ENCODE results near the gene ALOX5.

ALOX5 gene

DNA sequence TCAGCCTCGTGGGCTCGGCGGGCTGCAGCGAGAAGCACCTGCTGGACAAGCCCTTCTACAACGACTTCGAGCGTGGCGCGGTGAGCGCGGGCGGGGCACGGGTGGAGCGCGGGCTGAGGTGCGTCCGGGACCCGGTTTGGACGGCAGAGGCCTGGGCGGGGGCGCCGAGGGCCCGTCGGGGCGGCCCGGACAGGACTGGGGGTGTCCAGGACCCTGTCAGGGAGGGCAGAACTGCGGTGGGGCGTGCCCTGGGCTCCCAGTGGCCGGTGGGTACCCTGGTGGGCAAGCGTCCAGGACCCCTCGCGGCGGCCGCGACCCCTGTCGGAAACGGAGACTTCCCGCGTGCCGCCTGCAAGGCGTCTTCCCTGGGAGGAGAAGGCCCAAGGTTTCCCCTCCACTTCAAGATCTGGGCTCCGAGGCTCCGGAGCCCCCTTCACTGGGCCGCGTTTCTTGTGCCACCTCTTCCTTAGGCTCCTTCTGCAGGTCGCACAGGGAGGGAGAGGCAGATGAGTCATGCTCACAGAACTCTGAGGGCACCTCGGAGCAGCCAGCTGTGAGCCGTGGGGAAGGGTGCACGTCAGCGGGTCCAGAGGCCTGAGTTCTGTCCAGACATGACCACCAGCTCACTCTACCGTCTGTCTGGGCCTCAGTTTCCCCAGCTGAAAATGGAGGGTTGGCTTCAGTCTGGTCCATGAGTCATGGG lies 485 bp downstream of the ALOX5 start:
- peak overlapping the region; percentile 30 for H3K4me3 ChIP-seq (ENCODE audit: insufficient read depth, low read depth, low read length)
- no peaks in the 10 kb centered on the region for H3K36me3 ChIP-seq (ENCODE audit: control insufficient read depth, insufficient read depth, low read length)
- peaks cover 2% of the 10 kb centered on the region for H3K4me1 ChIP-seq (ENCODE audit: control insufficient read depth, insufficient read depth, low read length)
- no peaks in the 10 kb centered on the region for H3K9me3 ChIP-seq (ENCODE audit: control insufficient read depth, low read length)
- H3K27ac ChIP-seq (ENCODE audit: insufficient read depth, low read depth, low read length, poor library complexity, severe bottlenecking), result no peak overlapping the region
- H3K27me3 ChIP-seq (ENCODE audit: control insufficient read depth, insufficient read depth, low read length, poor library complexity, severe bottlenecking), result peaks cover 75% of the 10 kb centered on the region
- 17 to 19% methylated on average over 51 of the region's 51 CpGs for WGBS, 2 experiments

DNA sequence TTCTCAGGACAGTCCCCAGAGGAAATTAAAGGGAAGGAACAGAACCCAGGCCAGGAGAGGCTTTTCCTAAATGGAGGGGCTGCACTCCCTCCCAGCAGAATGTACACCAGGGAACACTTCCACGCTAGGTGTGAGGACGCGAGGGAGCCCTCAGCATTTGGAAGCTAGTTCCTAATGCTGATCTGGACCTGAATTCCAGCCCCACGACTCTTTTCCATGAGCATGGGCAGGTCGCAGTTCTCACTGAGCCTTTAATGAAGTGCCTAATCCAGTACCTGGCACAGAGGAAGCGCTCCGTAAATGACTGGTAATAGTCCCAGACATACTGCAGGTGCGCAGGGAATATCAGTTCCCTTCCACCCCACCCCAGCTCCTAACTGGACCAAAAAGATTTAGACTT lies 1.1 kb downstream of the ALOX5 start:
- Histone ChIP-seq H3K27me3 (ENCODE audit: control insufficient read depth, insufficient read depth, low read length, poor library complexity, severe bottlenecking) (peaks cover 71% of the 10 kb centered on the region), H3K27ac (ENCODE audit: insufficient read depth, low read depth, low read length, poor library complexity, severe bottlenecking) (no peak overlapping the region), H3K4me3 (ENCODE audit: insufficient read depth, low read depth, low read length) (no peak overlapping the region), H3K9me3 (ENCODE audit: control insufficient read depth, low read length) (no peaks in the 10 kb centered on the region), H3K4me1 (ENCODE audit: control insufficient read depth, insufficient read depth, low read length) (peaks cover 2% of the 10 kb centered on the region), H3K36me3 (ENCODE audit: control insufficient read depth, insufficient read depth, low read length) (no peaks in the 10 kb centered on the region)
- 85 to 88% methylated on average over 8 of the region's 8 CpGs for WGBS, 2 experiments

DNA sequence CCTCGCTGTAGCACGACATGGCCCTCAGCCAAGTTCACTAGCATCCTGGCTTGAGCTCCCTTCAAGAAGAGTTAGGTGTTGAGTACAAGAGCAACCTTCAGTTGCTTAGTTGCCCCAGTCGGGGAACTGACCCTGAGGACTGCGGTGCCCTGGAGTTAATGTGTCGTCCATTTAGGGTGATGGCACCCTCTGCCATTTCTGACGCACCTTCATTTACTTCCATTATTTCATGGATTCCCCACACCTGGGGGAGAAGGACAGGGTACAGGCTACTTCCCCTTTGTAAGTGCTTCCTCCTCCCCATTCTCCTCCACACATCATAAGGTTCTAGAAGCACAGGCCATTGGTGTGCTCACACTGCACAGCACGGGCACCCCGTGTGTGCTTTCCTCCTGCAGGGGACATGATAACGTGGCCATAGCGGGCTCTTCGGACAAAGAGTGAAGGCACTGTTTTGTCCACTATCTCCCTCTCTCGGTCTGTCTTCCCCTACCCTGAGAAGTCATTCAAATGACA lies 1.8 kb downstream of the ALOX5 start:
- H3K27me3 ChIP-seq (ENCODE audit: control insufficient read depth, insufficient read depth, low read length, poor library complexity, severe bottlenecking), result peaks cover 64% of the 10 kb centered on the region
- no peak overlapping the region for H3K4me3 ChIP-seq (ENCODE audit: insufficient read depth, low read depth, low read length)
- H3K27ac ChIP-seq (ENCODE audit: insufficient read depth, low read depth, low read length, poor library complexity, severe bottlenecking), result no peak overlapping the region
- H3K9me3 ChIP-seq (ENCODE audit: control insufficient read depth, low read length), result no peaks in the 10 kb centered on the region
- H3K36me3 ChIP-seq (ENCODE audit: control insufficient read depth, insufficient read depth, low read length), result no peaks in the 10 kb centered on the region
- peaks cover 2% of the 10 kb centered on the region for H3K4me1 ChIP-seq (ENCODE audit: control insufficient read depth, insufficient read depth, low read length)
- 84 to 89% methylated on average over 12 of the region's 12 CpGs for WGBS, 2 experiments

DNA sequence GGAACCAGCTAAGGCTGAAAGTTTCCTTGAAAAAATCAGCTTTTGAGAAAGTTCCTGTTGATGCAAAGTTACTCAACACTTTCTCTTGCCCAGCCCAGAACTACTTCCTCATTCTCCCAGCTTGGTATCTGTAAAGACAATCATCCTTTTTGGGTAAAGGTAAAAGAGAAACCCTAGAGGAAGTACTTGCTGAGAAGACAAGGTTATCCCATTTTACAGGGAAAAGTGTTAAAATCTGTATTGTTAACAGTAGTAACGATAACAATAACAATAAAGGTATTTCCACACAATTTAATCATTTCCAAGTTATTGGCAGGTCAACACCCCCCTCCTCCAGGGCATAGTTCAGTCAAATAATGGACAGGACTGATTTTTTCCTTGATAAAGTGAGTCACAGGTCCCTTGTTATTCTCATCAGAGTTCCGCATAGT lies 2.4 kb downstream of the ALOX5 start:
- peaks cover 58% of the 10 kb centered on the region for H3K27me3 ChIP-seq (ENCODE audit: control insufficient read depth, insufficient read depth, low read length, poor library complexity, severe bottlenecking)
- H3K36me3 ChIP-seq (ENCODE audit: control insufficient read depth, insufficient read depth, low read length), result no peaks in the 10 kb centered on the region
- H3K4me3 ChIP-seq (ENCODE audit: insufficient read depth, low read depth, low read length), result no peak overlapping the region
- H3K27ac ChIP-seq (ENCODE audit: insufficient read depth, low read depth, low read length, poor library complexity, severe bottlenecking), result no peak overlapping the region
- H3K9me3 ChIP-seq (ENCODE audit: control insufficient read depth, low read length), result no peaks in the 10 kb centered on the region
- WGBS, 2 experiments, result 93 to 94% methylated on average over 1 to 2 of the region's 2 CpGs
- H3K4me1 ChIP-seq (ENCODE audit: control insufficient read depth, insufficient read depth, low read length), result peaks cover 2% of the 10 kb centered on the region

DNA sequence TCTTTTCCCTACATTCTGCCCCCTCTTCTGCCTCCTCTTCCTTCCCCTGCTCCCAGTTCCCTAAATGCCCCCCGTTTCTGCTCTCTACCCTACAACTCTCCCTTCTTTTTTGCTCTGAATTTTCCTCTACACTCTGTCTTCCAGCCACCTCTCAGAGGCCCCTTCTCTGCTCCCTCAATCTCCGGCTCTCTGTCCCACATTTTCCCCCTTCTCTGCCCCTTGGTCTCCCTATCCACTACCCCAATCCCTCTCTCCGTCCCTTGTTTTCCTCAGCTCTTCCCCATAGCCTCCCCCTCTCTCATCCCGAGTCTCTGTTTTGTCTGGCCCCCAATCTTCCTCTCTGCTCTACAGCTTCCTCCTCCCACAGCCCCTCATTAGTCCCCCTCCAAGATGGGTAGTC lies 3.3 kb downstream of the ALOX5 start:
- peaks cover 2% of the 10 kb centered on the region for H3K4me1 ChIP-seq (ENCODE audit: control insufficient read depth, insufficient read depth, low read length)
- no peaks in the 10 kb centered on the region for H3K36me3 ChIP-seq (ENCODE audit: control insufficient read depth, insufficient read depth, low read length)
- H3K9me3 ChIP-seq (ENCODE audit: control insufficient read depth, low read length), result no peaks in the 10 kb centered on the region
- WGBS, 2 experiments, result 78 to 84% methylated on average over 4 of the region's 4 CpGs
- no peak overlapping the region for H3K4me3 ChIP-seq (ENCODE audit: insufficient read depth, low read depth, low read length)
- no peak overlapping the region for H3K27ac ChIP-seq (ENCODE audit: insufficient read depth, low read depth, low read length, poor library complexity, severe bottlenecking)
- peaks cover 48% of the 10 kb centered on the region for H3K27me3 ChIP-seq (ENCODE audit: control insufficient read depth, insufficient read depth, low read length, poor library complexity, severe bottlenecking)

DNA sequence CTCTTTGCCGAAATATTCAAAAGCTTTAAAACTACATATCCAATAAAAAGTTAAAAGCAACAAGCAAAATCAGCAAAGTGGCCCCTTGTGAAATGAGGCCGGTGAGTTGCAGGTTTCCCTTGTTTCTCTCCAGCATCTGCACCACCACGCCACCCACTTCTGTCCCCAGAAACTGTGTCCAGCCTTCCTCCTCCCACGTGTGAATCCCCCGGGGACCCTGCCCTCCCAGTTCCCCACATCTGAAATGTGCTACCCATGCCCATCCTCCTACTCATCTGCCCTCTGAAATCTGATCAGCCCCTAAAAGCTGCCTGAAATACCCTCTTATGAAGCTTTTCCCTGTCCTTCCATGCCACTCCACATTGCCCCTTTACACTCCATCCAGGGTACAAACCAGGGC lies 3.8 kb downstream of the ALOX5 start:
- Histone ChIP-seq H3K4me1 (ENCODE audit: control insufficient read depth, insufficient read depth, low read length) (peaks cover 2% of the 10 kb centered on the region), H3K27me3 (ENCODE audit: control insufficient read depth, insufficient read depth, low read length, poor library complexity, severe bottlenecking) (peaks cover 43% of the 10 kb centered on the region), H3K4me3 (ENCODE audit: insufficient read depth, low read depth, low read length) (no peak overlapping the region), H3K27ac (ENCODE audit: insufficient read depth, low read depth, low read length, poor library complexity, severe bottlenecking) (no peak overlapping the region), H3K9me3 (ENCODE audit: control insufficient read depth, low read length) (no peaks in the 10 kb centered on the region), H3K36me3 (ENCODE audit: control insufficient read depth, insufficient read depth, low read length) (no peaks in the 10 kb centered on the region)
- WGBS, 2 experiments, result 82 to 88% methylated on average over 5 of the region's 5 CpGs

DNA sequence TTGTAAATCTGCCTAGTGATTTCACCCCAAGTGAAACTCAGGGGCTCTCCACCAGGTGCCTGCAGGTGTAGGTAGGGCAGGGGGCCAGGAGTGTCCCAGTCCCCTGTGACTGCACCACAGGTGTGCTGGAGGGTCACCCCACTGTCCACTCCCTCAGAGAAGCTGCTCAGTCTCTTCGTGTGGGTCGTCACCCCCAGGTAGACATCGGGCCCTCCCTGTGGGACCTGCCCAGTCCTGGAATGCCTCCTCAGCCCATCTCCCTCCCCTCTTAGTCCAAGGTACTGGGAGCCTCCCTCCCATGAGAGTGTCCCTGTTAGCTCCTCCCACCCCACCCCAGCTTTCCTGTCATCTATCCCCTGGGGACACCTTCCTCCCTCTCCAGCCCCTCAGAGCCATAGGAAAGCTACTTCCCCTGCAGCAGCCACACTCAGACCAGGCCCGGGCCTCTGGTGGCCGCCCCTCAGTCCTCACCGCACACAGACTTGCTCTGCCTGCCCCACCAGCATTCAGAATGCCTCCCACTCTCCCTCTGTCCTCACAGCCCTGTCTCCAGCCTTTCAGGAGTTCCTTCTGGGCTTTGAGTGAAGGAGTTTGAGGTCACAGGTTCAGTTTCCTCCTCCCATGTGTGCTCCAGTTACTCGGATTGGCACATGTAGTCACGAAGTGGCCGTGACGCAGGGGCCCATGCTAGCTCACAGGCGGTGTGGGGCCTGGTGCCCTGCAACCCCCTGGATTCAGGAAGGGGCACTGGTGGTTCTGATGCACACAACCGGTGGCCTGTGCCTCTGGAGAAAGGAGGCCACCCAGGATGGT lies 5.1 kb downstream of the ALOX5 start:
- Histone ChIP-seq H3K36me3 (ENCODE audit: control insufficient read depth, insufficient read depth, low read length) (no peaks in the 10 kb centered on the region), H3K4me1 (ENCODE audit: control insufficient read depth, insufficient read depth, low read length) (peaks cover 2% of the 10 kb centered on the region), H3K9me3 (ENCODE audit: control insufficient read depth, low read length) (no peaks in the 10 kb centered on the region), H3K4me3 (ENCODE audit: insufficient read depth, low read depth, low read length) (no peak overlapping the region), H3K27me3 (ENCODE audit: control insufficient read depth, insufficient read depth, low read length, poor library complexity, severe bottlenecking) (peaks cover 30% of the 10 kb centered on the region), H3K27ac (ENCODE audit: insufficient read depth, low read depth, low read length, poor library complexity, severe bottlenecking) (no peak overlapping the region)
- 93% methylated on average over 12 of the region's 12 CpGs for WGBS, 2 experiments

DNA sequence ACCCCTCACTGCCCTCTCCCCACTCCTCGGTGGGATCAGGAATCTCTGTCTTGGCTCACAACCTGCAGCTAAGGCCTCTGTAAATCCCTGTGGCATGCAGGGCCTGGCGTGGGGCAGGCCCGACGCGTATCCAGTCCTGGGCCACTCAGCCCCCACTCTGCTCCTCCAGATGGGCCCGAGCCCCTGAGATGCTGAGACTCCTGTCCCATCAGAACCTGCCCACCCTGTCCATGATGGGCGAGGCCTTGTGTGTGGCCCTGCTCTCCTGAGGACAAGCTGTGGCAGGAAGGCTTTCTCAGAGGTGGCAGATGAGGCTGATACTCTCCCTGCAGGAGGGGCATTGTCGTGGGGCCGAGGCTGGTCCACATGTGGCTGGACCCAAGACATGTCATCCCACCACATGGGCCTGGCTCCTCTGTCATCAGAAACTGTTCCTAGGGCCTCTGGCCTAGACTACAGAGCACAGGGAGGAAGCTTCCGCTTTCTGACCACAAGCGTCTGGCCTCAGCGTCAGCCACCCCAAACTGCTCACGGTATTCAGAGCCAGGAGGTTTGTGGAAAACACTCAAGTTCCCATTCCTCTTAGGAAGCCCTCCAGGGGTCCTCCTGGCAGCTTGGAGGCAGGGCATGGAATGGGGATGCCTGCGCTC lies 6.0 kb downstream of the ALOX5 start:
- H3K27me3 ChIP-seq (ENCODE audit: control insufficient read depth, insufficient read depth, low read length, poor library complexity, severe bottlenecking), result peaks cover 21% of the 10 kb centered on the region
- no peak overlapping the region for H3K27ac ChIP-seq (ENCODE audit: insufficient read depth, low read depth, low read length, poor library complexity, severe bottlenecking)
- H3K36me3 ChIP-seq (ENCODE audit: control insufficient read depth, insufficient read depth, low read length), result no peaks in the 10 kb centered on the region
- no peak overlapping the region for H3K4me3 ChIP-seq (ENCODE audit: insufficient read depth, low read depth, low read length)
- H3K4me1 ChIP-seq (ENCODE audit: control insufficient read depth, insufficient read depth, low read length), result peaks cover 2% of the 10 kb centered on the region
- WGBS, 2 experiments, result 92 to 94% methylated on average over 14 of the region's 14 CpGs
- no peaks in the 10 kb centered on the region for H3K9me3 ChIP-seq (ENCODE audit: control insufficient read depth, low read length)

DNA sequence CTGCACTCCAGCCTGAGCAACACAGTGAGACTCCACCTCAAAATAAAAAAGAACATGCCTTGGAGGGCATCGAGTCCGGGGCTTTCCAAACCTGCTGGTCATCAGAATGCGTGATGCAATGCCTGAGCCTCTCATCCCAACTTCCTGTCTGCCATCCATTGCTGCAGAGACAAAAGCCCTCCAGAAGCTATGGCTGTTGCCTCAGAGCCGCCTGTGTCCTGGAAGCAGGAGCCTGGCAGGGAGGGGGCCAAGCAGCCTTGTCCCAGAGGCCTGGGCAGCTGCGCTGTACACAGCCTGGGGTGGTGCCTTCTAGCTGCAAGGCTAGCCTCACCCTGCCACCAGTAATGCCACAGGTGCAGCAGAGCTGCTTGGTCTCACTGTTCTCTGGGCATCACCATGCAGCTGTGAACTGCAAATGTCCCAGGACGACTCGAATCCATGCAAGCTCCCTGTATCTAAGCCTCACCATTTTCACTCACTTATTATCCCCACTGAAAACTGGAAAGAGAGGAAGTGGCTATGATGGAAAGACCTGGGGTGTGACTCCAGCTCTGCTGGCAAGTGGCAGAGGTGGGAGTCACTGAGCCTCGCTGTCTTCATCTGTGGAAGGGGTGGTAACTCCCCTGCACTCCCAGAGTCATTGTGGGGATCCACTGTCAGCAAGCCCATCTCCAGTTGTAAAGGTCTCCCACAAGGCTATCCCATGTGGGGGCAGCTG lies 7.0 kb downstream of the ALOX5 start:
- Histone ChIP-seq H3K4me1 (ENCODE audit: control insufficient read depth, insufficient read depth, low read length) (peaks cover 2% of the 10 kb centered on the region), H3K36me3 (ENCODE audit: control insufficient read depth, insufficient read depth, low read length) (no peaks in the 10 kb centered on the region), H3K4me3 (ENCODE audit: insufficient read depth, low read depth, low read length) (no peak overlapping the region), H3K27ac (ENCODE audit: insufficient read depth, low read depth, low read length, poor library complexity, severe bottlenecking) (no peak overlapping the region), H3K9me3 (ENCODE audit: control insufficient read depth, low read length) (no peaks in the 10 kb centered on the region), H3K27me3 (ENCODE audit: control insufficient read depth, insufficient read depth, low read length, poor library complexity, severe bottlenecking) (peaks cover 11% of the 10 kb centered on the region)
- WGBS, 2 experiments, result 93 to 95% methylated on average over 8 of the region's 8 CpGs

All from ectodermal cell (in vitro differentiated cells).